Activated effector memory CD4-positive, alpha-beta T cell treated with Interleukin-2 at 50 U/mL for 16 hours (primary cell): Measurements from ENCODE around the gene TMEM179.

Source experiments
- DNase-seq: peaks from one replicate; pipeline ENCODE4 v3.0.0-alpha.2; 2020

Gene TMEM179

GRCh38 chr14:104598039-104598909 lies 6.3 kb downstream of the TMEM179 start:
- no peak for DNase-seq

GRCh38 chr14:104597576-104597975 lies 7.0 kb downstream of the TMEM179 start:
- no peak for DNase-seq

GRCh38 chr14:104596927-104597351 lies 7.6 kb downstream of the TMEM179 start:
- DNase-seq = no peak

- no peak for DNase-seq
Measured at GRCh38 chr14:104596451-104596918, 8.1 kb downstream of the TMEM179 start.

- DNase-seq = no peak
Measured at GRCh38 chr14:104595911-104596450, 8.6 kb downstream of the TMEM179 start.

- DNase-seq = no peak
Measured at GRCh38 chr14:104595116-104595675, 9.4 kb downstream of the TMEM179 start.

- DNase-seq = no peak
Measured at GRCh38 chr14:104594310-104595046, 10.1 kb downstream of the TMEM179 start.

GRCh38 chr14:104593710-104594136 lies 10.8 kb downstream of the TMEM179 start:
- DNase-seq = no peak

GRCh38 chr14:104593241-104593701 lies 11.3 kb downstream of the TMEM179 start:
- DNase-seq = no peak

GRCh38 chr14:104592785-104593184 lies 11.8 kb downstream of the TMEM179 start:
- no peak for DNase-seq

GRCh38 chr14:104592292-104592672 lies 12.3 kb downstream of the TMEM179 start:
- no peak for DNase-seq

GRCh38 chr14:104591506-104592291 lies 12.9 kb downstream of the TMEM179 start:
- DNase-seq = no peak

- DNase-seq = no peak
Measured at GRCh38 chr14:104591031-104591430, 13.5 kb downstream of the TMEM179 start.

- no peak for DNase-seq
Measured at GRCh38 chr14:104590240-104590965, 14.2 kb downstream of the TMEM179 start.

- no peak for DNase-seq
Measured at GRCh38 chr14:104589338-104590195, 15.0 kb downstream of the TMEM179 start.

GRCh38 chr14:104588066-104588857 lies 16.3 kb downstream of the TMEM179 start:
- no peak for DNase-seq

- no peak for DNase-seq
Measured at GRCh38 chr14:104587641-104588040, 16.9 kb downstream of the TMEM179 start.

- DNase-seq = no peak
Measured at GRCh38 chr14:104586832-104587620, 17.5 kb downstream of the TMEM179 start.
